Neuronal stem cell (in vitro differentiated cells): Measurements from ENCODE around the gene PACRG.

Source experiments
- DNase-seq: peaks from one replicate; pipeline ENCODE4 v3.0.0-alpha.2; 2013; ENCODE audit warnings: low spot score
- H2AFZ ChIP-seq: one replicate; pipeline ENCODE4 v1.6.1; 2013; ENCODE audit warnings: mild to moderate bottlenecking, low read length, inconsistent platforms
- H2AK5ac ChIP-seq: 2 replicates; pipeline ENCODE4 v1.6.1; 2013; ENCODE audit warnings: low read depth, mild to moderate bottlenecking, inconsistent platforms, low read length, moderate library complexity, mixed read lengths
- H2BK120ac ChIP-seq: 2 replicates; pipeline ENCODE4 v1.6.1; 2013; ENCODE audit warnings: low read depth, mild to moderate bottlenecking, inconsistent platforms, low read length, moderate library complexity, mixed read lengths
- H2BK12ac ChIP-seq: one replicate; pipeline ENCODE4 v1.6.1; 2013; ENCODE audit warnings: low read length, inconsistent platforms
- H2BK15ac ChIP-seq: 2 replicates; pipeline ENCODE4 v1.6.1; 2013; ENCODE audit warnings: mild to moderate bottlenecking, low read length, inconsistent platforms, mixed read lengths
- H2BK5ac ChIP-seq: one replicate; pipeline ENCODE4 v1.6.1; 2013; ENCODE audit warnings: inconsistent platforms, mild to moderate bottlenecking, low read length, moderate library complexity
- H3K14ac ChIP-seq: one replicate; pipeline ENCODE4 v1.6.1; 2013; ENCODE audit warnings: low read length, inconsistent platforms
- H3K18ac ChIP-seq: 2 replicates; pipeline ENCODE4 v1.6.1; 2013; ENCODE audit warnings: low read length, inconsistent platforms
- H3K23ac ChIP-seq: 2 replicates; pipeline ENCODE4 v1.6.1; 2013; ENCODE audit warnings: low read depth, mild to moderate bottlenecking, mixed read lengths, low read length, inconsistent platforms; ENCODE audit not compliant: poor library complexity
- H3K27ac ChIP-seq: replicated peaks from 3 replicates; pipeline ENCODE4 v1.5.1; 2013; ENCODE audit warnings: low read length, inconsistent platforms
- H3K27me3 ChIP-seq, 3 experiments: 2 replicates each; pipeline ENCODE4 v1.6.1; 2013; ENCODE audit warnings: low read length in 3 of 3, mild to moderate bottlenecking in 2 of 3, inconsistent platforms in 1 of 3, low read depth in 1 of 3, mixed read lengths in 1 of 3, moderate library complexity in 1 of 3; ENCODE audit not compliant: control insufficient read depth in 3 of 3, insufficient read depth in 3 of 3
- H3K36me3 ChIP-seq, 2 donors: replicated peaks in 1 of 2; 2 replicates each; pipeline ENCODE4 v1.6.1; 2013; ENCODE audit warnings: low read length in 2 of 2; ENCODE audit not compliant: control insufficient read depth in 2 of 2, insufficient read depth in 2 of 2
- H3K4ac ChIP-seq: 2 replicates; pipeline ENCODE4 v1.6.1; 2013; ENCODE audit warnings: inconsistent platforms, mild to moderate bottlenecking, low read length, moderate library complexity
- H3K4me1 ChIP-seq, 2 donors: 1 replicate in 1 of 2; 2 replicates in 1 of 2; pipeline ENCODE4 v1.6.1; 2013; ENCODE audit warnings: low read length in 2 of 2, low read depth in 1 of 2; ENCODE audit not compliant: control insufficient read depth in 2 of 2, insufficient read depth in 1 of 2
- H3K4me2 ChIP-seq: one replicate; pipeline ENCODE4 v1.6.1; 2013; ENCODE audit warnings: mild to moderate bottlenecking, low read length, inconsistent platforms; ENCODE audit not compliant: insufficient read depth, poor library complexity, severe bottlenecking
- H3K4me3 ChIP-seq, 2 donors: 2 replicates each; pipeline ENCODE4 v1.5.1; 2013; ENCODE audit warnings: low read length in 2 of 2, mild to moderate bottlenecking in 2 of 2, inconsistent platforms in 1 of 2, moderate library complexity in 1 of 2
- H3K79me1 ChIP-seq: one replicate; pipeline ENCODE4 v1.6.1; 2013; ENCODE audit warnings: low read depth, mild to moderate bottlenecking, inconsistent platforms, low read length, moderate library complexity
- H3K9ac ChIP-seq: one replicate; pipeline ENCODE4 v1.6.1; 2013; ENCODE audit warnings: mild to moderate bottlenecking, low read depth, low read length, inconsistent platforms; ENCODE audit not compliant: poor library complexity
- H3K9me3 ChIP-seq, 2 donors: replicated peaks in 1 of 2; 2 replicates each; pipeline versions ENCODE3 to v1.6.1; 2013; ENCODE audit warnings: low read length in 2 of 2, mild to moderate bottlenecking in 2 of 2, inconsistent platforms in 1 of 2, low read depth in 1 of 2, mixed read lengths in 1 of 2, moderate library complexity in 1 of 2; ENCODE audit not compliant: control insufficient read depth in 2 of 2, insufficient read depth in 1 of 2
- H4K8ac ChIP-seq: one replicate; pipeline ENCODE4 v1.6.1; 2013; ENCODE audit warnings: low read depth, mild to moderate bottlenecking, inconsistent platforms, low read length, moderate library complexity
- H4K91ac ChIP-seq: one replicate; pipeline ENCODE4 v1.6.1; 2013; ENCODE audit warnings: low read length, low read depth, mild to moderate bottlenecking, inconsistent platforms; ENCODE audit not compliant: poor library complexity
- WGBS, 2 donors: extraction: QIAGEN DNeasy Blood & Tissue Kit; methylation state at CpG; one replicate each; pipeline ENCODE4 v1.1.7; 2013; ENCODE audit warnings: missing lambda C conversion rate in 2 of 2, mixed read lengths in 1 of 2; ENCODE audit not compliant: insufficient read length in 2 of 2, insufficient replicate concordance in 1 of 2; ENCODE audit errors: extremely low coverage in 2 of 2; 5-methylcytosine and 5-hydroxymethylcytosine counted together

The PACRG gene

GRCh38 chr6:162710936-162711335, 16.8 kb upstream of the PACRG start:
- no peak overlapping the region for H3K14ac ChIP-seq
- no peak overlapping the region for H3K4me2 ChIP-seq
- no peak overlapping the region for H3K23ac ChIP-seq
- H3K4me3 ChIP-seq, result no peak overlapping the region
- no peak overlapping the region for H2BK15ac ChIP-seq
- no peaks in the 10 kb centered on the region for H3K36me3 ChIP-seq
- no CpG with 5 or more reads among the region's 2 CpGs for WGBS, 2 donors
- no peak overlapping the region for H2BK12ac ChIP-seq
- no peak for DNase-seq
- no peak overlapping the region for H2BK120ac ChIP-seq
- H3K9ac ChIP-seq, result no peak overlapping the region
- peaks cover 0 to 4% of the 10 kb centered on the region in 2 donors for H3K4me1 ChIP-seq
- no peak overlapping the region for H2AK5ac ChIP-seq
- H3K18ac ChIP-seq, result no peak overlapping the region
- no peak overlapping the region for H4K91ac ChIP-seq
- no peak overlapping the region for H2AFZ ChIP-seq
- peaks cover 1 to 4% of the 10 kb centered on the region in 2 donors for H3K9me3 ChIP-seq
- H3K79me1 ChIP-seq, result no peaks in the 10 kb centered on the region
- no peaks in the 10 kb centered on the region for H3K27me3 ChIP-seq
- no peak overlapping the region for H3K27ac ChIP-seq
- no peak overlapping the region for H4K8ac ChIP-seq
- H2BK5ac ChIP-seq, result no peak overlapping the region
- no peak overlapping the region for H3K4ac ChIP-seq

GRCh38 chr6:162711376-162711775, 16.4 kb upstream of the PACRG start:
- WGBS, 2 donors, result no CpG with 5 or more reads among the region's 4 CpGs

GRCh38 chr6:162712694-162713093, 15.1 kb upstream of the PACRG start:
- H2AK5ac ChIP-seq, result no peak overlapping the region
- no peak overlapping the region for H2BK5ac ChIP-seq
- WGBS, 2 donors, result 100% methylated on average over 1 of the region's 2 CpGs; no CpG with 5 or more reads in 1 of the 2 donors

More at GRCh38 chr6:162711376-162711775, 16.4 kb upstream of the PACRG start:
- Histone ChIP-seq H4K91ac (no peak overlapping the region), H3K36me3 (no peaks in the 10 kb centered on the region), H2BK12ac (no peak overlapping the region), H3K9ac (no peak overlapping the region), H3K4me3 (no peak overlapping the region), H3K27me3 (no peaks in the 10 kb centered on the region), H3K23ac (no peak overlapping the region), H3K14ac (no peak overlapping the region), H4K8ac (no peak overlapping the region), H2BK15ac (no peak overlapping the region), H2AFZ (no peak overlapping the region), H3K79me1 (no peaks in the 10 kb centered on the region), H3K9me3 (peaks cover 1 to 4% of the 10 kb centered on the region in 2 donors), H2AK5ac (no peak overlapping the region), H3K4me2 (no peak overlapping the region), H3K18ac (no peak overlapping the region), H3K4me1 (peaks cover 0 to 4% of the 10 kb centered on the region in 2 donors), H2BK120ac (no peak overlapping the region), H3K4ac (no peak overlapping the region), H2BK5ac (no peak overlapping the region), H3K27ac (no peak overlapping the region)
- DNase-seq, result no peak

GRCh38 chr6:162713974-162714780, 13.6 kb upstream of the PACRG start:
- H4K91ac ChIP-seq, result no peak overlapping the region
- H3K4me2 ChIP-seq, result no peak overlapping the region
- H3K14ac ChIP-seq, result no peak overlapping the region
- no peaks in the 10 kb centered on the region for H3K36me3 ChIP-seq
- H3K4me1 ChIP-seq, result peaks cover 0 to 4% of the 10 kb centered on the region in 2 donors
- no peak overlapping the region for H2BK120ac ChIP-seq
- no peak overlapping the region for H3K23ac ChIP-seq
- H3K4ac ChIP-seq, result no peak overlapping the region
- no peak overlapping the region for H3K18ac ChIP-seq
- peaks cover 4% of the 10 kb centered on the region in 2 donors for H3K9me3 ChIP-seq
- no peaks in the 10 kb centered on the region for H3K27me3 ChIP-seq
- H4K8ac ChIP-seq, result no peak overlapping the region
- H2BK15ac ChIP-seq, result no peak overlapping the region
- no peaks in the 10 kb centered on the region for H3K79me1 ChIP-seq
- no peak overlapping the region for H2AK5ac ChIP-seq
- no CpG with 5 or more reads among the region's 13 CpGs for WGBS, 2 donors
- H2BK5ac ChIP-seq, result no peak overlapping the region
- no peak for DNase-seq
- H2BK12ac ChIP-seq, result no peak overlapping the region
- H3K27ac ChIP-seq, result no peak overlapping the region
- no peak overlapping the region for H3K4me3 ChIP-seq
- H2AFZ ChIP-seq, result peak overlapping the region; percentile 32
- H3K9ac ChIP-seq, result no peak overlapping the region

More at GRCh38 chr6:162712694-162713093, 15.1 kb upstream of the PACRG start:
- no peak overlapping the region for H3K4me3 ChIP-seq
- H2AFZ ChIP-seq, result no peak overlapping the region
- H3K79me1 ChIP-seq, result no peaks in the 10 kb centered on the region
- no peak overlapping the region for H2BK12ac ChIP-seq
- no peak overlapping the region for H3K4me2 ChIP-seq
- H2BK120ac ChIP-seq, result no peak overlapping the region
- no peak for DNase-seq
- H3K14ac ChIP-seq, result no peak overlapping the region
- no peak overlapping the region for H3K27ac ChIP-seq
- no peak overlapping the region for H2BK15ac ChIP-seq
- H3K36me3 ChIP-seq, result no peaks in the 10 kb centered on the region
- H4K91ac ChIP-seq, result no peak overlapping the region
- peaks cover 4 to 8% of the 10 kb centered on the region in 2 donors for H3K9me3 ChIP-seq
- H3K4me1 ChIP-seq, result peaks cover 0 to 3% of the 10 kb centered on the region in 2 donors
- H3K18ac ChIP-seq, result no peak overlapping the region
- H4K8ac ChIP-seq, result no peak overlapping the region
- H3K27me3 ChIP-seq, result no peaks in the 10 kb centered on the region
- no peak overlapping the region for H3K4ac ChIP-seq
- H3K9ac ChIP-seq, result no peak overlapping the region
- no peak overlapping the region for H3K23ac ChIP-seq
